Nephron progenitor cell (in vitro differentiated cells): ENCODE data around the gene MAGEA4.
"Not testable (repeated sequence)": the region's sequence is repeated elsewhere in the genome, so short reads cannot be mapped to it uniquely, and the experiment has no call there.

Experiments
- DNase-seq: peaks from one replicate; pipeline ENCODE4 v3.0.0; 2021
- H3K27ac Mint-ChIP-seq: 2 replicates; pipeline ENCODE4 v1.8.0; 2021; ENCODE audit warnings: mild to moderate bottlenecking, moderate library complexity, mixed read lengths
- H3K27me3 Mint-ChIP-seq: 2 replicates; pipeline ENCODE4 v1.8.0; 2021; ENCODE audit warnings: mild to moderate bottlenecking, low read depth, mixed read lengths; ENCODE audit not compliant: poor library complexity
- H3K36me3 Mint-ChIP-seq: 2 replicates; pipeline ENCODE4 v1.8.0; 2021; ENCODE audit warnings: low read depth, mixed read lengths
- H3K4me1 Mint-ChIP-seq: 2 replicates; pipeline ENCODE4 v1.8.0; 2021; ENCODE audit warnings: mixed read lengths
- H3K4me3 Mint-ChIP-seq: 2 replicates; pipeline ENCODE4 v1.8.0; 2021; ENCODE audit warnings: mild to moderate bottlenecking, moderate library complexity, mixed read lengths
- H3K9me3 Mint-ChIP-seq: 2 replicates; pipeline ENCODE4 v1.8.0; 2021; ENCODE audit warnings: mild to moderate bottlenecking, moderate library complexity, mixed read lengths
- TF ChIP-seq, protein P1 (sequence below): fragments of 200-600 bp; sonication (generic); IDR thresholded peaks from 2 replicates; pipeline ENCODE4 v1.5.0; 2021; ENCODE audit warnings: antibody characterized with exemption

MAGEA4 gene

DNA sequence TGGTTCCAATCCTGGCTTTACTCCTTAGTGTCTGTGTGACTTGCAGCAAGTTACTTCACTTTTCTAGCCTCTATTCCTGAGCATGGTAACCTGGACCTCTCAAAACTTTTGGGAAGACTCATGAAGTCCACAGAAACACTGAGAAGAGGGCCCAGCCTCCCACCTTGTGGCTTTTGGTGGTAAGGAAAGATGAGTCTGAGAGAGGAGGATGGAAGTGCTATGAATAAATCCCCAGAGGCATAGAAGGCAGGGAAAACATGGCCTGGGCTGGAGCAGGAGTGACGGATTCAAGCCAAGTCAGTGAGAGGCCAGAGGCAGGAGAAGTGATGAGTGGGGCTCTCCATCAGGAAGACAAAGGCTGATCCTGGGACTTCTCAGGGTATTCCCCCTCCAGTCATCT, 10.9 kb upstream of the MAGEA4 start:
- peaks cover 33% of the 10 kb centered on the region for H3K9me3 Mint-ChIP-seq
- H3K4me3 Mint-ChIP-seq, result no peak overlapping the region
- peaks cover 5% of the 10 kb centered on the region for H3K27me3 Mint-ChIP-seq
- no peak for DNase-seq
- no peaks in the 10 kb centered on the region for H3K4me1 Mint-ChIP-seq
- TF ChIP-seq, protein P1, sequence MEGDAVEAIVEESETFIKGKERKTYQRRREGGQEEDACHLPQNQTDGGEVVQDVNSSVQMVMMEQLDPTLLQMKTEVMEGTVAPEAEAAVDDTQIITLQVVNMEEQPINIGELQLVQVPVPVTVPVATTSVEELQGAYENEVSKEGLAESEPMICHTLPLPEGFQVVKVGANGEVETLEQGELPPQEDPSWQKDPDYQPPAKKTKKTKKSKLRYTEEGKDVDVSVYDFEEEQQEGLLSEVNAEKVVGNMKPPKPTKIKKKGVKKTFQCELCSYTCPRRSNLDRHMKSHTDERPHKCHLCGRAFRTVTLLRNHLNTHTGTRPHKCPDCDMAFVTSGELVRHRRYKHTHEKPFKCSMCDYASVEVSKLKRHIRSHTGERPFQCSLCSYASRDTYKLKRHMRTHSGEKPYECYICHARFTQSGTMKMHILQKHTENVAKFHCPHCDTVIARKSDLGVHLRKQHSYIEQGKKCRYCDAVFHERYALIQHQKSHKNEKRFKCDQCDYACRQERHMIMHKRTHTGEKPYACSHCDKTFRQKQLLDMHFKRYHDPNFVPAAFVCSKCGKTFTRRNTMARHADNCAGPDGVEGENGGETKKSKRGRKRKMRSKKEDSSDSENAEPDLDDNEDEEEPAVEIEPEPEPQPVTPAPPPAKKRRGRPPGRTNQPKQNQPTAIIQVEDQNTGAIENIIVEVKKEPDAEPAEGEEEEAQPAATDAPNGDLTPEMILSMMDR, result no peak
- no peaks in the 10 kb centered on the region for H3K36me3 Mint-ChIP-seq
- no peak overlapping the region for H3K27ac Mint-ChIP-seq

DNA sequence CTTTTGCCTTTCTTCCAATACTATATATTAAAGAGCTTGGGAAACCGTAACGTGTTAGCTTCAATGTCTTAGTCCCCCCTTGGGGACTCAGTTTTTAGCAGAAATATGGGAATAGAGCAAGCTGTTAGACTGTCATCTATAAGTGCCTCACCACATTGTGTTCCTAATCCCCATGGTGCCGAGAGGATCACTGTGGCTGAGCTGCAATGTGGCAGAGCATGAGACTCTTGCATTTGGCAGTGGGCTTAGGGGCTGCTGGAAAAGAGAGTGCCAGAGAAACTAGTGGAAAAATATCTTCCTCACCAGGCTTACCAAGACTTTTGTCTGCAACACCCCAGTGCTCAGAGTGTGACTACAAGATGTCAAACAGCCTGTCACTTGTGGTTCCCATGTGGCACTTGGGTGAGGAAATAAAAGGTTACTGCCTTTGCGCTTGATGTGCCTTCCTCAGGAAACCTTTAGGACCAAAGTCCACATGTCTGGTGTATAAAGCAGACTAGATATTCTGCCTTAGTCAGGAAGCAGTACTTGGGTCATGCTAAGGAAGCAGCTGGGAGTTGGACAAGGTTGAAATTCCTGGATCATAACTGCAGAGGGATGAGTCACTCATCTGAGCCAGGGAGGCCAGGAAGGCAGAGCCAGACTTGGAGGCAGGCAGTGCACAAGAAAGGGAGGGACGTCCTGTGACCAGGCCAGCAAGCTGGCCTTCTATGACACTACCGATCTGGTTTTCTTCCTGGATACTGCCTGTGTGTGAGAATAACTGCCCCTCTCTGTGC, 9.7 kb upstream of the MAGEA4 start:
- Mint-ChIP-seq H3K9me3 (peaks cover 33% of the 10 kb centered on the region), H3K4me1 (no peaks in the 10 kb centered on the region), H3K27me3 (peaks cover 5% of the 10 kb centered on the region), H3K27ac (no peak overlapping the region), H3K36me3 (no peaks in the 10 kb centered on the region), H3K4me3 (no peak overlapping the region)
- no peak for DNase-seq
- TF ChIP-seq, protein P1, result no peak

GRCh38 chrX:151904989-151905388, 7.7 kb upstream of the MAGEA4 start:
- Mint-ChIP-seq H3K27ac (no peak overlapping the region), H3K4me3 (no peak overlapping the region), H3K36me3 (no peaks in the 10 kb centered on the region), H3K9me3 (peaks cover 30% of the 10 kb centered on the region), H3K27me3 (peaks cover 6% of the 10 kb centered on the region), H3K4me1 (no peaks in the 10 kb centered on the region)
- TF ChIP-seq, protein P1, result no peak
- no peak for DNase-seq

DNA sequence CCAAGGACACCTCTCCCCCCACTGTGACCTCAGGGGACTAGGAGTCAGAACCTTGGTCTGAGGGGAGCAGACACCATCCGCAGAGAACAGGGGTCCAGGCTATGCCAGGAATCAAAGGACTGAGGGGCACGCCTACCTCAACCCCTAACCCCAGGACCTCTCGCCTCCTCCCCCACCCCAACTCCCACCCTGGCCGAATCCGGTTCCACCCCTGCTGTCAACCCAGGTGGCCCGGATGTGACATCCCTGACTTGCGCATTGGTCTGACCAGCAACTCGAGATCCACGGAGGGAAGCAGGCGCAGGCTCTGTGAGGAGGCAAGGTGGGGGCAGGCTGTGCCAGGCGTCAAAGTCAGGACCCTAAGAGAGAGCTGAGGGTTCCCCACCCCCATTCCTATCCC, 468 bp upstream of the MAGEA4 start:
- DNase-seq, result no peak
- H3K36me3 Mint-ChIP-seq, result no peaks in the 10 kb centered on the region
- H3K4me1 Mint-ChIP-seq, result no peaks in the 10 kb centered on the region
- TF ChIP-seq, protein P1, result no peak
- no peak overlapping the region for H3K4me3 Mint-ChIP-seq
- H3K9me3 Mint-ChIP-seq, result peaks cover 12% of the 10 kb centered on the region
- peaks cover 3% of the 10 kb centered on the region for H3K27me3 Mint-ChIP-seq
- no peak overlapping the region for H3K27ac Mint-ChIP-seq

DNA sequence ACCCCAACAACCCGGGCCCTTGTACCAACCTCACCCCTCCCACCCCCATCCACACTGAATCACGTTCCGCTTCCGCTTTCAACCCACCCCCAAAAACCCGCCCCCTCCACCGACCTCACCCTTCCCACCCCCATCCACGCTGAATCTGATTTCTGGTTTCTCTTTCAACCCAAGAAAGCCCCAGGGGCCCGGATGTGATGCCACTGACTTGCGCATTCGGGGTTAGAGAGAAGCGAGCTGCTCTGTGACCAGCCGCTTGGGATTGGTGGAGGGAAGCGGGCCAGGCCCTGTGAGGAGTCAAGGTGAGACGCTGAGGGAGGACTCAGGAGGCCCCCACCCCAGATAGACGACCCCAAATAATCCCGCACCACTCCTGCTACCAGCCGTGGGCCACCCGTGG, 6.0 kb downstream of the MAGEA4 start:
- not testable (repeated sequence) for H3K4me1 Mint-ChIP-seq, DNase-seq, H3K9me3 Mint-ChIP-seq, H3K4me3 Mint-ChIP-seq, H3K27ac Mint-ChIP-seq, H3K36me3 Mint-ChIP-seq, H3K27me3 Mint-ChIP-seq

DNA sequence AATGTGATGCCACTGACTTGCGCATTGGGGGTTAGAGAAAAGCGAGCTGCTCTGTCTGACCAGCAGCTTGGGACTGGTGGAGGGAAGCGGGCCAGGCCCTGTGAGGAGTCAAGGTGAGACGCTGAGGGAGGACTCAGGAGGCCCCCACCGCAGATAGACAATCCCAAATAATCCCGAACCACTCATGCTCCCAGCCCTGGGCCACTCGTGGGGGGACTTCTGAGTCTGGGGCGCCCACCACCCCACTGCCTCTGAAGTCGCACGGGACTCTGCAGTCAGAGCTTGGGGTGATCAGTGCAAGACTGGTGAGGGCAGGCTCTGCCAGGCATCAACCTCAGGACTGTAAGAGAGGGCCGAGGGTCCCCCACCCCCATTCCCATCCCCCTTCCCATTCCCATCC, 6.9 kb downstream of the MAGEA4 start:
- Mint-ChIP-seq H3K27ac (no peak overlapping the region), H3K9me3 (peaks cover 18% of the 10 kb centered on the region), H3K36me3 (no peaks in the 10 kb centered on the region), H3K4me3 (no peak overlapping the region), H3K27me3 (no peaks in the 10 kb centered on the region), H3K4me1 (no peaks in the 10 kb centered on the region)
- TF ChIP-seq, protein P1, result no peak
- no peak for DNase-seq
